K562 (cell line): ENCODE results near the gene ABHD1. TPM values are rescaled to one million over a fixed set of nuclear protein-coding genes. Genes with fewer than 3 reads are reported as not detected.

Source experiments
- CCNT2 ChIP-seq: IDR thresholded peaks from 2 replicates; pipeline ENCODE4 v1.6.1; 2011; ENCODE audit warnings: borderline replicate concordance, low read depth, mild to moderate bottlenecking, moderate library complexity, mixed read lengths, low read length; ENCODE audit not compliant: insufficient read length; ENCODE audit errors: extremely low read depth
- CEBPB ChIP-seq: fragments of 450-650 bp; IDR thresholded peaks from 2 replicates; pipeline ENCODE4 v1.6.1; 2016; ENCODE audit warnings: missing genetic modification characterization, missing compliant biosample characterization
- ELK3 ChIP-seq: fragments of 450-650 bp; formaldehyde crosslinking; IDR thresholded peaks from 2 replicates; pipeline ENCODE4 v1.4.0; 2020; ENCODE audit warnings: mild to moderate bottlenecking
- HNRNPK ChIP-seq: fragments of 200-400 bp; formaldehyde crosslinking; IDR thresholded peaks from one replicate; pipeline ENCODE4 v1.6.1; 2018; ENCODE audit warnings: mild to moderate bottlenecking, low read depth, low read length; ENCODE audit not compliant: poor library complexity, severe bottlenecking
- JUND ChIP-seq, 2 experiments: IDR thresholded peaks; 2 replicates in 1 of 2; 3 replicates in 1 of 2; pipeline ENCODE4 v1.6.1; 2011; ENCODE audit warnings: borderline replicate concordance in 2 of 2, low read depth in 2 of 2, low read length in 2 of 2, improper control_type of control experiment in 1 of 2, missing biosample characterization in 1 of 2, missing genetic modification characterization in 1 of 2, missing genetic modification reagents in 1 of 2
- MBD2 ChIP-seq: sonication (generic); IDR thresholded peaks from 2 replicates; pipeline ENCODE4 v1.6.1; 2016; ENCODE audit warnings: low read depth, borderline replicate concordance
- NR2C1 ChIP-seq, 2 experiments: fragments of 450-650 bp; IDR thresholded peaks; 2 replicates each; pipeline ENCODE4 v1.6.1; 2017; ENCODE audit warnings: mild to moderate bottlenecking in 2 of 2, antibody characterized with exemption in 1 of 2, inconsistent platforms in 1 of 2, missing compliant biosample characterization in 1 of 2, missing genetic modification characterization in 1 of 2
- NR2C2 ChIP-seq, 2 experiments: fragments of 200-800 bp in 1 of 2; sonication (Bioruptor generic) in 1 of 2; sonication (generic) in 1 of 2; formaldehyde crosslinking in 1 of 2; IDR thresholded peaks; 2 replicates each; pipeline versions ENCODE4 v1.6.1 to v1.8.0; 2016 to 2022; ENCODE audit warnings: mild to moderate bottlenecking in 1 of 2, missing compliant biosample characterization in 1 of 2, missing genetic modification characterization in 1 of 2, missing genetic modification reagents in 1 of 2
- PHB2 ChIP-seq: fragments of 450-650 bp; IDR thresholded peaks from 2 replicates; pipeline ENCODE4 v1.6.1; 2017; ENCODE audit warnings: low read depth
- PHF20 ChIP-seq: fragments of 450-650 bp; IDR thresholded peaks from 2 replicates; pipeline ENCODE4 v1.6.1; 2018; ENCODE audit not compliant: partially characterized antibody
- PHF8 ChIP-seq: fragments of 200-600 bp; sonication (generic); IDR thresholded peaks from 2 replicates; pipeline ENCODE4 v1.6.1; 2012; ENCODE audit warnings: mixed run types, mild to moderate bottlenecking, inconsistent platforms, low read length, moderate library complexity, borderline replicate concordance
- RBFOX2 ChIP-seq: fragments of 200-400 bp; formaldehyde crosslinking; IDR thresholded peaks from 2 replicates; pipeline ENCODE4 v1.6.1; 2017; ENCODE audit warnings: low read depth, mild to moderate bottlenecking, low read length, moderate library complexity
- RBM17 ChIP-seq: fragments of 200-400 bp; formaldehyde crosslinking; IDR thresholded peaks from 2 replicates; pipeline ENCODE4 v1.6.1; 2017; ENCODE audit warnings: low read depth, mild to moderate bottlenecking, low read length, borderline replicate concordance
- SPI1 ChIP-seq: IDR thresholded peaks from 2 replicates; pipeline ENCODE4 v1.6.1; 2011; ENCODE audit warnings: low read depth, low read length, control low read depth, borderline replicate concordance
- USF2 ChIP-seq: sonication (generic); formaldehyde crosslinking; IDR thresholded peaks from 2 replicates; pipeline ENCODE4 v1.5.0; 2020; ENCODE audit warnings: missing genetic modification reagents
- ZC3H4 ChIP-seq: sonication (generic); formaldehyde crosslinking; IDR thresholded peaks from 2 replicates; pipeline ENCODE4 v1.9.0; 2021; ENCODE audit warnings: missing genetic modification reagents, borderline replicate concordance
- ZNF121 ChIP-seq: sonication (generic); formaldehyde crosslinking; conservative IDR thresholded peaks from 2 replicates; pipeline ENCODE4 v1.8.0; 2022; ENCODE audit warnings: missing genetic modification reagents
- ZNF143 ChIP-seq: sonication (generic); formaldehyde crosslinking; IDR thresholded peaks from 2 replicates; pipeline ENCODE4 v1.9.0; 2022; ENCODE audit warnings: mild to moderate bottlenecking, missing genetic modification reagents
- ZNF408 ChIP-seq: fragments of 250-450 bp; sonication (Bioruptor Pico); IDR thresholded peaks from 2 replicates; pipeline ENCODE4 v1.4.0; 2020; ENCODE audit warnings: low read depth, mild to moderate bottlenecking, moderate library complexity
- ZNF639 ChIP-seq, 2 experiments: fragments of 200-800 bp in 1 of 2; sonication (Bioruptor generic) in 1 of 2; sonication (generic) in 1 of 2; formaldehyde crosslinking in 1 of 2; IDR thresholded peaks in 1 of 2; conservative IDR thresholded peaks in 1 of 2; 2 replicates each; pipeline versions ENCODE4 v1.5.0 to v1.6.1; 2016 to 2020; ENCODE audit warnings: missing compliant biosample characterization in 1 of 2, missing genetic modification characterization in 1 of 2, missing genetic modification reagents in 1 of 2
- ZNF76 ChIP-seq: fragments of 250-450 bp; sonication (Bioruptor Pico); IDR thresholded peaks from 2 replicates; pipeline ENCODE4 v1.4.0; 2020; ENCODE audit warnings: mild to moderate bottlenecking, moderate library complexity, borderline replicate concordance
- ZSCAN32 ChIP-seq: fragments of 450-650 bp; formaldehyde crosslinking; IDR thresholded peaks from 2 replicates; pipeline ENCODE4 v1.4.0; 2020; ENCODE audit warnings: mild to moderate bottlenecking, moderate library complexity
- polyA plus RNA-seq, 8 experiments: library from polyadenylated mRNA; depleted of rRNA in 4 of 8; stranded (reverse) in 5 of 8; unstranded in 3 of 8; fragments of >200 nt; fragmentation: Nextera tagmentation in 2 of 8; fragmentation: Illumina TruSeq in 1 of 8; extraction: Ambion mirVana in 2 of 8; extraction: Trizol in 1 of 8; gene quantifications; 2 replicates each; pipeline versions ENCODE4 v1.2.1 to v1.2.3, GENCODE V29; 2011 to 2014; ENCODE audit warnings: inconsistent platforms in 1 of 8, missing spikeins in 1 of 8
- total RNA-seq, 7 experiments: library from RNA; depleted of rRNA in 6 of 7; stranded (reverse); fragments of >200 nt in 6 of 7; fragmentation: Illumina TruSeq in 2 of 7; extraction: Trizol in 2 of 7; gene quantifications; 2 replicates each; pipeline versions ENCODE4 v1.2.1 to v1.2.3, GENCODE V29; 2011 to 2021; ENCODE audit warnings: low replicate concordance in 1 of 7

The ABHD1 gene
- total and polyA plus RNA-seq, 9 of the 15 experiments (the other 6 are each of a cell fraction or from before 2014, with no cell fraction given): 0.10 to 0.16 (median 0.11) TPM; not detected in 5

- no peak for TF ChIP-seq ZNF121 (CRISPR knock-in tag)
- no peak for TF ChIP-seq NR2C1 (IDR thresholded peaks at IDR 0.05)
- peak; percentile 52 for TF ChIP-seq NR2C1 (tag; IDR thresholded peaks at IDR 0.05)
- TF ChIP-seq SPI1: no peak
- TF ChIP-seq ZNF143: peak; percentile 93
- TF ChIP-seq RBFOX2: peak; percentile 57
- no peak for TF ChIP-seq PHB2
- TF ChIP-seq HNRNPK: no peak
- no peak for TF ChIP-seq CCNT2
- no peak for TF ChIP-seq USF2 (CRISPR knock-in tag)
- no peak for TF ChIP-seq RBM17
- TF ChIP-seq ZNF639 (CRISPR knock-in tag; conservative IDR thresholded peaks at IDR 0.05 in 1 of 2, IDR thresholded peaks at IDR 0.05 in 1 of 2): 0 out of 4 replicates have a peak, but pooled peaks of 1 of the 2 experiments have one; percentile 26
- no peak for TF ChIP-seq ZNF408 (CRISPR knock-in tag)
- TF ChIP-seq ELK3 (CRISPR knock-in tag): no peak
- peak; percentile 26; the same call in 1 of the 2 replicates for TF ChIP-seq MBD2
- no peak for TF ChIP-seq ZSCAN32 (CRISPR knock-in tag)
- 0 out of 2 replicates have a peak, but pooled peaks have one; percentile 22 for TF ChIP-seq JUND (IDR thresholded peaks at IDR 0.05; ENCODE audit: borderline replicate concordance, low read depth, low read length)
- TF ChIP-seq JUND (tag; IDR thresholded peaks at IDR 0.05; ENCODE audit: borderline replicate concordance, low read depth, low read length): no peak
- no peak for TF ChIP-seq PHF20
- TF ChIP-seq ZC3H4 (CRISPR knock-in tag): no peak
- TF ChIP-seq NR2C2 (CRISPR knock-in tag; IDR thresholded peaks at IDR 0.05): no peak
- TF ChIP-seq NR2C2 (tag; IDR thresholded peaks at IDR 0.05): 0 out of 2 replicates have a peak, but pooled peaks have one; percentile 16
- peak; percentile 28; the same call in 1 of the 2 replicates for TF ChIP-seq PHF8
- peak; percentile 47; the same call in 1 of the 2 replicates for TF ChIP-seq ZNF76
- TF ChIP-seq CEBPB (tag): peak; percentile 85
Measured at GRCh38 chr2:27095745-27096651, 27.6 kb upstream of the ABHD1 start (continued).
